GM13976 (cell line): ENCODE results near the gene SUSD4.

Experiments used
- DNase-seq: peaks from one replicate; pipeline ENCODE4 v3.0.0; 2012; ENCODE audit warnings: low spot score
- in situ Hi-C: fragments of 300-500 bp; cut with MboI; formaldehyde crosslinking; loops from one replicate; pipeline ENCODE4 v1.12.0; 2022; ENCODE audit warnings: low sequenced_read_pairs, mixed read lengths, inconsistent platforms; ENCODE audit not compliant: unreplicated experiment
- TF ChIP-seq, protein P1 (sequence below): IDR thresholded peaks from 2 replicates; pipeline ENCODE4 v1.5.1; 2012; ENCODE audit warnings: borderline replicate concordance, mild to moderate bottlenecking; ENCODE audit not compliant: insufficient read depth; ENCODE audit errors: extremely low read depth, missing control alignments, control extremely low read depth

The SUSD4 gene

DNA sequence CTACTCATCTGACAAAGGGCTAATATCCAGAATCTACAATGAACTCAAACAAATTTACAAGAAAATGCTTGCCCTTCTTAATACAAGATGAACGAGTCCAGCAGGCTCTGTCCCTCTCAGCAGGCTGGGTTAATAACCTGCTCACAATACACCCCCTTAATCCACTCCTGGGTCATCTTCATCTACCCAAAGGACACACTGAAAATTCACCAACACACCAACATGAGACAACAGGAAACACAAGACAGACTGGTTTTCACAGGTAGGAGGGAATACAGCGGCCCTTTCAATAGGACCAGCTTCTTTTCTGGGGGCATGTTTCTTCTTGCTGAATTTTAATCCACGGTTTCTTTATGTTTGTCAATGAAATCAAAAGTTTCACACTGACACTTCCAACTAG is 44.6 kb downstream of the SUSD4 start:
- no peak for DNase-seq
- TF ChIP-seq, protein P1, sequence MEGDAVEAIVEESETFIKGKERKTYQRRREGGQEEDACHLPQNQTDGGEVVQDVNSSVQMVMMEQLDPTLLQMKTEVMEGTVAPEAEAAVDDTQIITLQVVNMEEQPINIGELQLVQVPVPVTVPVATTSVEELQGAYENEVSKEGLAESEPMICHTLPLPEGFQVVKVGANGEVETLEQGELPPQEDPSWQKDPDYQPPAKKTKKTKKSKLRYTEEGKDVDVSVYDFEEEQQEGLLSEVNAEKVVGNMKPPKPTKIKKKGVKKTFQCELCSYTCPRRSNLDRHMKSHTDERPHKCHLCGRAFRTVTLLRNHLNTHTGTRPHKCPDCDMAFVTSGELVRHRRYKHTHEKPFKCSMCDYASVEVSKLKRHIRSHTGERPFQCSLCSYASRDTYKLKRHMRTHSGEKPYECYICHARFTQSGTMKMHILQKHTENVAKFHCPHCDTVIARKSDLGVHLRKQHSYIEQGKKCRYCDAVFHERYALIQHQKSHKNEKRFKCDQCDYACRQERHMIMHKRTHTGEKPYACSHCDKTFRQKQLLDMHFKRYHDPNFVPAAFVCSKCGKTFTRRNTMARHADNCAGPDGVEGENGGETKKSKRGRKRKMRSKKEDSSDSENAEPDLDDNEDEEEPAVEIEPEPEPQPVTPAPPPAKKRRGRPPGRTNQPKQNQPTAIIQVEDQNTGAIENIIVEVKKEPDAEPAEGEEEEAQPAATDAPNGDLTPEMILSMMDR = no peak
- in situ Hi-C loops = no loop called here

DNA sequence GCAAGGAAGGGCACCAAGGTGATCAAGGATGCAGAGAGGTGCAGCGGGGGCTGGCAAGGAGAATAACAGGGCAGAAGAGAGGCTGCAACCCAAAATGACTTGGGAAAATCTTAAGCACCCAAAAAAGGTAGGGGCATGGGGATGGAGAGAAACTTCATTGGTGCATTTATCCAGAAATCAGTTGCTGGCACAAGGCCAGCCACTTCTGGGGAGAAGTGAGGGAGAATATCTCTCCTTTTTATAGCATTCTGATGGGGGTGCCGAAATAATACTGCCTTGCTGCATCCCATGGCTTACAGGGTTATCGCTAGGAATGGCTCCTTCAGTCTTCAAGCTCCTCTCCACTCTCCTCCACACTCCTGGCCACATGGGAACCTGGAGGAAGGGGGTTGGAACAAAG is 47.9 kb downstream of the SUSD4 start:
- TF ChIP-seq, protein P1 = no peak
- in situ Hi-C loops = no loop called here
- no peak for DNase-seq

DNA sequence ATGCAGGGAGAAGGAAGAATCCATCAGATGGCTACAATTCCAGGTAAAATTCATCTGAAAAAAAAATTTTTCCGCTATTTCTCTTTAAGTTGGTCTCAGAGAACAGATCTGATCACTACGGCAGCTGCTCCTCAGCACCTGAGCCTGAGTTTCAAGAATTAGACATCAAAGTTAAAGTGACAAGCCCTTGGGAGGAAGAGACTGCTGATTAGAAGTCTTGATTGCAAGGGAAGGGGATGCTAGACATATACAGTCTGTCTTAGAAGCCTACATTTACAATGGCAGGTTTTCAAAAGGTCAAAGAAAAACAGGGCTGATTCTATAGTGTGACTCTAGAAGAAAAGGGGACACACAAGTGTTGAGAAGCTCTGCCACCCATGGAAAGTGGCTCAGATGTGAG is 48.3 kb downstream of the SUSD4 start:
- no peak for DNase-seq
- TF ChIP-seq, protein P1 = no peak
- in situ Hi-C loops = no loop called here

DNA sequence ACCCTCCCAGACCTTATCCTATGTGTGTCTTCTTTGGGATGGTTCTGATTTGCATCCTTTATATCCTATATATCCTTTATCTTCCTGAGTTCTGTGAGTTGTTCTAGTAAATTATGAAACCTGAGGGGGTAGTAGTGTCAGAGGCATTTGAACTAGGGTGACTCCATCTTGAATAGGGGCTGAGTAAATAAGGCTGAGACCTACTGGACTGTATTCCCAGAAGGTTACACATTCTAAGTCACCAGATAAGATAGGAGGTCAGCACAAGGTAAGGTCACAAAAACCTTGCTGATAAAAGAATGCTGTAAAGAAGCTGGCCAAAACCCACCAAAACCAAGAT is 50.6 kb downstream of the SUSD4 start:
- DNase-seq = no peak
- in situ Hi-C loops = no loop called here
- TF ChIP-seq, protein P1 = no peak

DNA sequence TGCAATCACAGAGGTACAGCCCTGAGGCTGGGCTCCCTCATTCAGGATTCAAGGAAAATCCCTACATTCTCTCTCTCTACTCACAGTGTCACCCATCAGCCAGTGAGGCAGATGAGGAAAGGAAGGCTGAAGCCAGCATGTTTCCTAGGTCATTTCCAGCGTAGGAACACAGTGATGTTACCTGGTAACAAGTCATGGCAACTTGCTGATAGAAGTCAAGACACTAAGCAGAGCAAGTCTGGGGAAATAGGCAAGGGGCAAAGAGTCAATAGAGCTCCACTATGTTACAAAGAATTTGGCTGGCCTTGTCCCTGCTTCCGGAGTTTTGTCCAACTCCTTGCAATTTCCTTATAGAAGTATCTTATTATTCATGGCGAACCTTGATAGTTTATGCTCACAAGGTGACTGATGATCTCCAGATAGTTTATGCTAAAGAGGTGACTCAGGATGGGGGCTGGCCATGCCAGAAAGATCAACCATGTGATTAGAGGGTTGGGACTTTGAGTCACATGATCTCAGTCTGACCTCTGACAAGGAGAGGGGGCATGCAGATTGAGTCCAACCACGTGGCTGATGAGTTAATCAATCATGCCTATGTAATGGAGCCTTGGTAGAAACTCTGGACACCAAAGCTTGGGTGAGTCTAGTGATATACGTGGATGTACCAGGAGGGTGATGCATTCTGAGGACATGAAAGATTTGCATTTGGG is 51.1 kb downstream of the SUSD4 start:
- in situ Hi-C loops = no loop called here
- TF ChIP-seq, protein P1 = no peak
- DNase-seq = no peak

DNA sequence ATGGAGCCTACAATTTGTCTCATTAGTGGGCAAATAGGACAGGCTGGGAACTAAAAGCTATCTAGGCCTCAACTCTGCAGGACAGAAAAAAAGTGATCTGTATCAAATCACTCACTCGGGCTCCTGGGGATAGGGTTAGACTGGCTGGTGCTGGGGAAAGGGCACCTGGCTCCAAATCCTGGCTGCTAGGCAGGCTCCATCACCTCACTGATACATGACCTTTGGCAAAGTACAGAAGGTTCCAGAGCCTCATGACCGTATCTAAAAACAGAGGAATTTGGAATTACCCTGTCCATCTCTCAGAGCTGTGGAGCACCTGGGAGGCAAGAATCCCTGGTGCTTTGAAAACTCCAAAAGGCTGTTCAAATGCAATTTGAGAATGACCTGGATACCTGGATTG is 51.7 kb downstream of the SUSD4 start:
- DNase-seq = no peak
- TF ChIP-seq, protein P1 = no peak
- in situ Hi-C loops = no loop called here
